HG03103 (cell line): ENCODE data around the gene B4GALNT4.
"Not testable (repeated sequence)": the region's sequence is repeated elsewhere in the genome, so short reads cannot be mapped to it uniquely, and the experiment has no call there.

Experiments used
- ATAC-seq: cut with Tn5 transposase; IDR thresholded peaks from one replicate; pipeline ENCODE4 v1.9.1; 2021; ENCODE audit warnings: low read depth; ENCODE audit not compliant: unreplicated experiment

The B4GALNT4 gene

DNA sequence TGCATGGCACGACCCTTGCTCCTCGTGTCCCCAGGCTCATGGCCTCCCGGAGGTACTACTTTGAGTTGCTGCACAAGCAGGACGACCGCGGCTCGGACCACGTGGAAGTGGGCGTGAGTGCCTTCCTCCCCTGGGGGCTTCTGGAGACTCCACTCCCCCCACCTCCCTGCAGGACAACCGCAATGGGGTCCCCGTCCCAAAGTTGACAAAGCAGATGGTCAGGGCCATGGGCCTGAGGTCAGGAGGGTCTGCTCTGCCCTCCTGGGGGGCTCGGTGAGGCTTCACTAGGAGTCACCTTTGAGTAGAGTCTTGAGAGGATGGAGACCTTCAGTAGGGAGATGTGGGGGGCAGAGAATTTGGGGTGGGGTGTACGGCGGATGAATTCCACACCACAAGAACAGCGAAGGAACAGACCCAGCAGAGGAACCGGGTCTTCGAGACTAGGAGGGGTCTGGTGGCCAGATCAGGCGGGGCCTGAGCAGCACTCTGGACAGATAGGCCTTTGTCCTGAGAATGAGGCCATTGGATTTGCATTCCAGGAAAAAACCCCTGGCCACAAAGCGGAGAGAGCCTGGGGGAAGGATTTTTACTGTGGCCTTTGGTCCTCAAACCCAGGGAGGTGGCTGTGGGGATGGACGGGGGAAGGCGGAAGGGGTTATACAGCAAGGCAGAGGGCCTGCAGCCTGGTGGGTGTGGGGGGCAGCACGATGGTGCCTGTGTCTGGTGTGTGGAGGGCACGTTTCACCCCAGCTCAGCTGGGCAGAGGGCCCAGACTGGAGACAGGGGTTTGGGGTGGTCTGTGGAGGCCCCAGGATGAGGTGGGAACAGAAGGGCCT lies 4.6 kb downstream of the B4GALNT4 start:
- ATAC-seq: no peak

DNA sequence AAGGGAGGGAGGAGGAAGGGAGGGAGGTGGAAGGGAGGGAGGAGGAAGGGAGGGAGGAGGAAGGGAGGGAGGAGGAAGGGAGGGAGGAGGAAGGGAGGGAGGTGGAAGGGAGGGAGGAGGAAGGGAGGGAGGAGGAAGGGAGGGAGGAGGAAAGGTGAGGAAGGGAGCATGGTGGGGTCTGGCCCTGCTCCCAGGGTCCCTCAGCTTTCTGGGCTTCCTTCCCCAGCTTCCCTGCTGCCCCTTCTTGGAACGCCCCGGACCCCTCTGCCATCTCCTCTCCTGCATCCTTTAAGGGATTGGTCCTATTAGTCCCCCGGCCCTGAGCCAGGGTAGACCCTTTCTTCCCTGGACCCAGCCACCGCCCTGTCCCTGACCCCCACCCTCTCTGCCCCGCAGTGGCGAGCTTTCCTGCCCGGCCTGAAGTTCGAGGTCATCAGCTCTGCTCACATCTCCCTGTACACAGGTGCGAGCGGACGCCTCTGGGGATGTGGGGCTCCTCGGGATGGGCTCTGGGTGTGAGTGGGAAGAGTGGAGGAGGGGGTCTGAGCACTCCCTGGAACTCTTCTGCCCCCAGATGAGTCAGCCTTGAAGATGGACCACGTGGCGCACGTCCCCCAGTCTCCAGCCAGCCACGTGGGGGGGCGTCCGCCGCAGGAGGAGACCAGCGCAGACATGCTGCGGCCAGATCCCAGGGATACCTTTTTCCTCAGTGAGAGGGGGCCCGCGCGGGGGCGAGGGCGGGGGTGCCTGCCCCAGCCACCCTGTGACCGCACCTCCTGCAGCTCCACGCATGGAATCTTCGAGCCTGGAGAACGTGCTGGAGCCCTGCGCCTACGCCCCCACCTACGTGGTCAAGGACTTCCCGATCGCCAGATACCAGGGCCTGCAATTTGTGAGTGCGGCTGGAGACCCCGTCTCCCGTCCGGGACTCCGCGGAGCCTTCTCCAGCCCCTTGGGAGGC lies 6.0 kb downstream of the B4GALNT4 start:
- no peak for ATAC-seq

GRCh38 chr11:376531-377173 lies 7.4 kb downstream of the B4GALNT4 start:
- no peak for ATAC-seq

DNA sequence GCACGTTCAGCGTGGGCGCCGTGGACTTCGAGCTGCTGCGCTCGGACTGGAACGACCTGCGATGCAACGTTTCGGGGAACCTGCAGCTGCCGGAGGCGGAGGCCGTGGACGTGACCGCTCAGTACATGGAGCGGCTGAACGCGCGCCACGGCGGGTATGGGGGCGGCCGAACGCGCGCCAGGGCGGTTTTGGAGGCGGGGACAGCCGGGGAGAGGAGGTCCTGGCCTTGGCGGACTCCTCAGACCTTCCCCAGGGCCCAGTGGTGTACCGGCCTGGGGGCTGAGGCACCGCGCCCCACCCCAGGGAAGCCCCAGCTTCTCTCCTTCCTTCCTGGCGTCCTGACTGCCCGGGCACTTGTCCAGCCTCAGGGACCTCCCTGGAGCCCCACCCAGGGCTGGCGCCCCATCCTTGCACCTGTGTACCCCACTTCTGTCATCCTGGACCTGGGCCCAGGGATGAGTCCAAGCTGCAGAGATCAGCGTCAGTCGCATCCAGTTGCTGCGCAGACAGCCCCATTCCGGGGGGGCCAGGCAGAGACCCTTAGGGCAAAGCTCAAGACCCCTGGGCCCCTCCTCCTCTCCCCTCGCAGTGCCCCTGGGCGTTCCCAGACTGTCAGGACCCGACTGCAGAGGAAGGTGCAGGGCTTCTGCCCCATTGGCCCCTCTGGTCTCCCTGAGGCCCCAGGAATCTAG lies 8.0 kb downstream of the B4GALNT4 start:
- no peak for ATAC-seq

DNA sequence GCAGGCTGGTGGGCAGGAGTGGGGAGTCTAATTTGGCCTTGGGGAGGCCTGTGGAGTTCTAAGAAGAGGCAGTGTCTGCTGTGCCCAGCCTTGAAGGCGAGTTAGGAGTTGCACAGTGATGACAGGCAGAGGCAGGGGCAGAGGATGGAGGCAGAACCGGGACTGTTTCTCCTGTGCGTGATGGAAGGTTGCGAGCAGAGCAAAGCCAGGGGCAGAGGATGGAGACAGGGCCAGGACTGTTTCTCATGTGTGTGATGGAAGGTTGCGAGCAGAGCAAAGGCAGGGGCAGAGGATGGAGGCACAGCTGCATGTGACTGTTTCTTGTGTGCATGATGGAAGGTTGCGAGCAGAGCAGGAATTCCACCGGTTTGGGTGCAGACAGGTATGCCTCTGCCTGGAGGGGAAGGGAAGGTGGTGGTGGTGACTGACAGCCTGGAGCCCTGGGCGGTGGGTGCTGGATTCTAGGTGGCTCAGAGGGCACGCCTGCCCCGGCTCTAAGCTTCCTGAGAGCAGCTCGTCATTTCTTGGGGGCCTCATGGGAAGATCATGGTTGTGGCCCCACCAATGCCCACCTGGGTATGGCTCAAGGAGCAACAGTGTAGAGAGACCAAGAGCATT lies 8.7 kb downstream of the B4GALNT4 start:
- no peak for ATAC-seq

- no peak for ATAC-seq
Measured at GRCh38 chr11:379205-380094, 10.2 kb downstream of the B4GALNT4 start.

- no peak for ATAC-seq
Measured at GRCh38 chr11:380095-380480, 10.8 kb downstream of the B4GALNT4 start.

- no peak for ATAC-seq
Measured at GRCh38 chr11:380491-380890, 11.2 kb downstream of the B4GALNT4 start.

- no peak for ATAC-seq
Measured at GRCh38 chr11:380996-381395, 11.7 kb downstream of the B4GALNT4 start.

- ATAC-seq: no peak
Measured at GRCh38 chr11:381501-382072, 12.3 kb downstream of the B4GALNT4 start.

- no peak for ATAC-seq
Measured at GRCh38 chr11:382081-382629, 12.9 kb downstream of the B4GALNT4 start.

DNA sequence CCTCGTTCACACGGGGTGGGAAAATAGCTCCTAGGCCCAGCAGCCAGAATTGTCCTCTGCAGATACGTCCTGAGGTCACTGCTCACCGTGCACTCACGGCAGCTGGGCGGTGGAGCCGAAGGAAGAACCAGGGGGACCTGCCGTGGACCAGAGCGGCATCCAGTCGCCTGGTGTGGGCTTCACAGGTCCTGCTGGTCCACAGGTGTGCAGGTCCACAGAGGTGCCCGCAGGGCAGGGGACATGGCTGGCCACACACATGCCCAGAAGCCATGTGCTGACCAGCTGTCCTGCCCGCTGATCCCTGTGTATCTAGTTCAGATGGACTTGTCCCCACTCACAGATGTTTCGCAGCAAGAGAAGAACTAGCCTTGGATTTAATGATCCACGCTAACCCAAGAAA lies 14.1 kb downstream of the B4GALNT4 start:
- no peak for ATAC-seq

DNA sequence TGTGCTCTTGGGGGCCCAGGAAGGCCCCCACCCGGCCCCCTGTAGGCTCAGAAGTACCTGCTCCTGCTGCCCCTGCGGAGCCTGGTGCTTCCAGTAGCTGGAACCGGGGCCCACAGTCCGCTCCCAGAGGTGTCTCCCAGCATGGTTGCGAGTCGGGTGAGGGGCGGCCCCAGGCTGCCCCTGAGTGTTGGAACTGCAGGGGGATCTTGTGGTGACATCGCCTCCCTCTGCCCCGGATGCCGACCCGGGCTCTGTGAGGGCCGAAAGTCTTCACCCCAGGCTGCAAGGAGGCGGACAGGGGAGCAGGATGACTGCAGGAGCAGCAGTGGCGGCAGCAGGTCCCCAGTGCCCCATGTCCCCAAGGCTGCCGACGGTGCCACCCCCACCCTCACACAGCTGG lies 15.2 kb downstream of the B4GALNT4 start:
- no peak for ATAC-seq

GRCh38 chr11:385594-386351 lies 16.5 kb downstream of the B4GALNT4 start:
- no peak for ATAC-seq

DNA sequence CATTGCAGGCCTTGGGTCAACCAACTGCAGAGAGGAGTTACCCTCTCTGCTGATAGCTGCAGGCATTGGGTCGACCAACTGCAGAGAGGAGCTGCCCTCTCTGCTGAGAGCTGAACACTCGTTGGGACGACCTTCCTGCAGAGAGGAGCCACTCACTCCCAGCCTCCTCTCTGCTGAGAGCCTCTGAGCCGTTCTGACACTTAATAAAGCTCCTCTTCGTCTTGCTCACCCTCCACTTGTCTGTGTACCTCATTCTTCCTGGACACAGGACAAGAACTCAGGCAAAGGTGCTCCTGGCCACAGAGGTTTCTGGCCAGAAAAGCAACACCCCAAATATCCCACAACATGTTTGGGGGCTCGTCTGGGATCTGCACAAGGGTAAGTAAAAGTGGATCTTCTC lies 17.2 kb downstream of the B4GALNT4 start:
- no peak for ATAC-seq

- no peak for ATAC-seq
Measured at GRCh38 chr11:387193-387793, 18.0 kb downstream of the B4GALNT4 start.

DNA sequence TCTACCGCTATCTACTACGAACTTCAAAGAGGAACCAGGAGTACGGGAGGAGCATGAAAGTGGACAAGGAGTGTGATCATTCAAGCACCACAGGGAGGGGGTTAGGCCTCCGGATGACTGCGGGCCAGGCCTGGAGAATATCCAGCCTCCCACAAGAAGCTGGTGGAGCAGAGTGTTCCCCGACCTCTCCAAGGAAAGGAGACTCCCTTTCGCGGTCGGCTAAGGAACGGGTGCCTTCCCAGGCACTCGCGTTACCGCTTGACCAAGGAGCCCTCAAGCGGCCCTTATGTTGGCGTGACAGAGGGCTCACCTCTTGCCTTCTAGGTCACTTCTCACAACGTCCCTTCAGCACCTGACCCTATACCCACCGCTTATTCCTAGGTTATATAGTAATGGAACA lies 20.1 kb downstream of the B4GALNT4 start:
- not testable (repeated sequence) for ATAC-seq
